Measurements from ENCODE around the gene CORIN.

Gene CORIN

DNA sequence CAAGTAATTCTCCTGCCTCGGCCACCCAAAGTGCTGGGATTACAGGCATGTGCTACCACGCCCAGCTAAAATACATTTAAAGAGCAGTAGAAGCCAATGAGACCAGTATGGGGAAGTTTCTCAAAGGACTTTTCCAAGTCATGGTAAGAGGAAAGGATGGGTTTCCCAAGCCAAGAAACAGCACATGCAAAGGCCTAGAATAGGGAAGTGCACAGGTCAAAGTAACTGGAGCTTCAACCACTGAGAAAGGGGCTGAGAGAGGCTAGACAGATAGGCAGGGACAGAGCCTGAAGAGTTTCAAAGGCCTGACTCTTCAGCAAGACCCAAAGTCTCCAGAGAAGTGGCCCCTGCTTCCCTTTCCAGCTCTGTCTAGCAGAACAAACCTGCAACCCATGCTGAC lies 162.1 kb downstream of the CORIN start:
- no peak for ATAC-seq

- ATAC-seq = no peak
Measured at GRCh38 chr4:47674144-47674543, 163.7 kb downstream of the CORIN start.

GRCh38 chr4:47672696-47673095 lies 165.2 kb downstream of the CORIN start:
- ATAC-seq = no peak

DNA sequence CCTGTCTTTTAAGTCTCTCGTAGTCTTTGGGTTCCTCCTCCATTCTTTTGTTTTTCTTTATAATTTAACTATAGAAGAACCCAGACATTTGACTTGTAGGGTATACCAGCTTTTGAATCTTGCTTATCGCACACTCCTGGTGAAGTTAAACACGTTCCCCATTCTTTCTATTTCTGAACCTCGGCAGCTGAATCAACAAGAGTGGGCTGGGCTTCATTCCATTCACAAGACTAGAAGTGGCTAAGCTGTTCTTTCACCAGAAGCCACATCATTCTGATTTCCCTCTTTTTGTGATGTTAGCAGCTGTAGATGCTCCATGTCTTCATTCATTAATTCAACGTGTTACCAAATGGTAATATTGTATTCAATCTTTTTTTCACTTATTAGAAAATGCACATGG lies 167.9 kb downstream of the CORIN start:
- ATAC-seq = no peak

DNA sequence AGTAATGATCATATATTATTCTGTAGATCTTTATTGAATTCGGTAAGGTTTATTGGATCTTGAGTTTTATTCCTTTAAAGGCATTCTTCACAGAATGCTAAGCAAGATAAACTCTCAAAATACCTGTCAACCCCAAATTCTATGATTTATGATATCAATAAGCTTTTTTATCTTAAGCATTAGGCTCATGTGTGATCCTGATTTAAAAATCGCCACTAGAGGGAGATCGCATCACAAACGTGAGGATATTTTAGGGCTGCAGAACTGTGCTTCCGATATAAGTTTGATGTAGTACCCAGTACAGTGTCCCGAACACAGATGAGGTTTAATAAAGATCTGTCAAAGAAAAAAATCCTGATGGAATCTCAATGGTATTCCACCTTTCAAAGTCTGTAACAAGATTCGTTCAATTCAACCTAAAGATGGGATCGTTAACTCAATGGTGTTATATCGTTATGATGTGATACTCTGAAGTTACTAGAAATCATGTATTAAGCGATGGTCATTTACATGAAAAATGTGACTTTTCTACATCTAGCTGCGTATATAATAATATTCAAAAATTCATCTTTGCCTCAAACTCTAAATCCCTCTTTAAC lies 169.0 kb downstream of the CORIN start:
- ATAC-seq = no peak

DNA sequence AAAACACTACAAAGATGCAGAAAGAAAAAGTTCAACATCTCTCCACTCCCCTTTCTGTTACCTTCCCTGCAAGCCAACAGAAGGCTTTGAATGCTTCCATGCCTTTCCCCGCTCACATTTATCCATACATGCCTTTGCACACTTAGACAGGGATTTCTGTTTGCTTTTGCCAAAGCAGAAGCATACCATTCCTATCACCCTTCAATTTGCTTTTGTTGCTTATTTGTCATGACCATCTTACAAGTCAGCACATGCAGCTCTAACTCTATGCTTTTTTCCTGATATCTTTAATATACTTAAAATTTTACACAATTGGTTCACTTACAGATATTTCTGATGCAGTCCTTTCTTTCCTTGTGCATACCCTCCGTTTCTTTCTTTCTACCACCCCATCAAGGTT lies 169.6 kb downstream of the CORIN start:
- no peak for ATAC-seq

- ATAC-seq = no peak
Measured at GRCh38 chr4:47667552-47667951, 170.3 kb downstream of the CORIN start.

- ATAC-seq = no peak
Measured at GRCh38 chr4:47664051-47664826, 173.6 kb downstream of the CORIN start.

GRCh38 chr4:47662975-47663374 lies 174.9 kb downstream of the CORIN start:
- ATAC-seq = no peak

DNA sequence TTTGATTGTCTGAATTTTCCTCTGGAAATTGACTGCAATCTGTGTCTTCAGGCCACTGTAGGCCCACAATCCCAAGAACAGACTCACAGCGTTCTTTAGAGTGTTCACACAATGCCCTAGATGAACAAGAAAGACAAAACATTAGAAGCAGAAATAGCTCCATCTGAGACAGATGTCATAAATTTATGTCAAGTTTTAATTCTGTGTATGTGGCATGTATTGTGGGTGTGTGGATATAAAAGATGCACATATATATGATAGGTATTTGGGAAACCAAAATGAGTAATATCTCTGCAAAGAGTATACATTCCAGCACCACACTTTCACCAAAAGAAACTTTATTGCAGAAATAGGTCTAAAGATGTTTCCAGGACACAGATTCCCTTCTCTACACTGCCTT lies 176.1 kb downstream of the CORIN start:
- no peak for ATAC-seq

DNA sequence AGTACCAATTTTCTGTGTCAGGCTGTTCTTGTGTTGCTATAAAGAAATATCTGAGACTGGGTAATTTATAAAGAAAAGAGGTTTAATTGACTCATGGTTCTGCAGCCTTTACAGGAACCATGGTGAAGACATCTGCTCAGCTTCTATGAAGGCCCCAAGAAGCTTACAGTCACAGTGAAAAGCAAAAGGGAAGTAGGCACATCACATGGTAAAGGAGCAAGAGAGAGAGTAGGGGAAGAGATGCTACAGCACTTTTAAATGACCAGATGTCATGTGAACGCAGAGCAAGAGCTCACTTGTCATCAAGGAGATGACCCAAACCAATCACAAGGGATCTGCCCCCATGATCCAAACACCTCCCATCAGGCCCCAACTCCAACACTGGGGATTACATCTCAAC lies 178.5 kb downstream of the CORIN start:
- ATAC-seq = no peak

GRCh38 chr4:47654972-47655693 lies 182.7 kb downstream of the CORIN start:
- ATAC-seq = no peak

DNA sequence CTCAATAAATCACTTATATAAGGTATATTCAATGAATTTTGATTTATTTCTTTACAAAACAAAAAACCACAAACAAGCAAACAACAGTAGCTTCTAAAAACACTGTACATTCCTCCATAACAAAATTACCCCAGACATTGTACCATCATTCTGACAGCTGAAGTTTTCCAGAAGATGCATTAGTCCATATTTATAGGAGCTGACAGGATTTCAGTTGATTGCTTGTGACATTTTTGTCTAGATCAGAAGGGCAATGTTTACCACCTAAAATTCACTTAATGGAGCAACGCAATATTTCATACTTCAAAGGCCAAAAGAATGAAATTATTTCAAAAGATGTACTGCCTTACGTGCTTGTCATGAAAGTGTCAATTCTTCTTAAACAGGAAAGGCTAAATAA lies 185.8 kb downstream of the CORIN start:
- no peak for ATAC-seq

GRCh38 chr4:47651231-47651630 lies 186.6 kb downstream of the CORIN start:
- ATAC-seq = no peak

DNA sequence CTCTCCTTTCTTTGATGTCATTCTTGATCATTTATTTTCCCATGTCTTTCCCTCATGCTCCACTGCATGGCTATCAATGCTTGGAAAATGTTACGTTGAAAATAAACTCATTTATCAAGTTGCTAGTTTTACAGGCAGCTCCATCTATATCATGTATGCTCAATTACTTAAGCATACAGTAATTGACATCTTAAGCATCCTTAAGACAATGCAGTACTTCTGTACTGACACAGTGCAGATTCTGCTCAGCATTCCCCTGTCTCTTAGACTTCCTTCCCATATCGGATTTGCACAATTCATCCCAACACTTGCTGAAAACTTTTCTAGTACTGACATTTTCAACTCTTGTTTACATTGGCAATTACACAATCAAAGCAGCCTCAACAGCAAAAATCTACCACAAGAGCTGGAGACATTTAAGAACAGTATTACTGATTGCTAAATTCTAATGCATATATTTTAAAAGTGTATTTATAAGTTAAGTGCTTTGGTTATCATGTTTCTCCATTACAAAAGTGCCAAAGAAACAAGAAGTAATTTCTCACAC lies 187.2 kb downstream of the CORIN start:
- no peak for ATAC-seq

DNA sequence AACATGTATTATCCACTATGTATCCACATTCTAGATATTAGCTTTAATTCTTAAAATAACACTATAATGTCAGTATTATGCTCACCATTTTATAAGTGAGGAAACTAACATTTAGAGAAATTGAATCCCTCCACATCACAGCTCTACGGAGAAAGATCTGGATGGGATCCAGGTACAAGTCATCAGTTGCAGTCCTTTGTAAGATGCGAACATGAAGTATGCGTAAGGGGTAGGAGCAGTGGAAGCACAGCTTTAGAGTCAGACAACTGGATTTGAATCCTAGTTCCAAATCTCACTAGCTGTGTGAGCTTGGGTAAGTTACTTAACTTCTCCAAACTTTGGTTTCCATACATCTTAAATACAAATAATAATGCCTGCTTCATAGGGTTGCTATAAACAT lies 190.3 kb downstream of the CORIN start:
- ATAC-seq = no peak

GRCh38 chr4:47647029-47647428 lies 190.8 kb downstream of the CORIN start:
- ATAC-seq = no peak

DNA sequence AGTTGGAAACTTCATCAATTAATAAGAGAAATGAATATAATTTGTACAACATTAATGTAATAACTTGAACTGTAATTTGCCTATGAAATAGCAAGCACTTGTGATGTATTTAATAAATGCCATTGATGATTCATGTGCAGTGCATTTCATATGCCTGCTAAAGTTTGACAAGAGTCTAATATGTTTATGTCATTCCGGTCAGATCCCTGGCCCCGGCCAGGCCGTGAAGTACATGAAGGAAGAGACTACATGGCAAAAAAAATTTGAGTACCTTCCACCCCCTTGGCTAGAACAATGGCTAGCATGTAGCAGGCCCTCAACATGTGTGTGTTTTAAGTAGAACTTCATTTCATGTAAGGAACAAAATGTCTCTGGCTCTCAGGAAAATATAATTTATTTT lies 191.5 kb downstream of the CORIN start:
- ATAC-seq = no peak

- ATAC-seq = no peak
Measured at GRCh38 chr4:47643845-47644244, 194.0 kb downstream of the CORIN start.

- no peak for ATAC-seq
Measured at GRCh38 chr4:47642985-47643760, 194.7 kb downstream of the CORIN start.

DNA sequence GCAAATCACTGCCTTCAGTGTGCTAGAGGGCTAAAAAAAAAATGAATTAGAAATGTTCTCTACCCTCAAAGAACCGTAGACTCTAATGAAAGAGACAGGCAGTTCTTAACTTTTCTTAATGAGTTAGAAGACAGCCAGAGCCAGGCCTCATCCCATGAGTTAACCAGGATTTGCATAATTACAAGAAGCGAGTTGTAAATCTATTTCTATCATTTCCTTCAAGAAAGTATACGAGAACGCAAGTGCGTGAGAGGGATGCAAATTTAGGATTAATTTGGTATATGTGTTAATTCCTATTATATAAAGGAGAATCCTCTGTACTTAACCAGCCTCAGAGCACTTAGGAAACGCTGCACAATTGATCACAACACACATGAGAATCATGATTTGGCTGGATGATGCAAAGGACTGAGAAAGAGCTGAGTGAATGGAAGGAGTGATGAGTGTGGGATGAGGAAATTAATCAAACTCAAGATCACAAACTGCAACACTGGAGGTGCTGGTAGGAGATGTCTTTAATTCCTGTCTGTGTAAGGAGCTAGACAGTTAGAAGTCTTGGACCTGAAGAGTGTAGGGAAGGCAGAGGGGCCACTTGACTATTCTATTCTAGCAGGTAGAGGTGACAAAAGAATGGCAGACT lies 195.6 kb downstream of the CORIN start:
- ATAC-seq = no peak

DNA sequence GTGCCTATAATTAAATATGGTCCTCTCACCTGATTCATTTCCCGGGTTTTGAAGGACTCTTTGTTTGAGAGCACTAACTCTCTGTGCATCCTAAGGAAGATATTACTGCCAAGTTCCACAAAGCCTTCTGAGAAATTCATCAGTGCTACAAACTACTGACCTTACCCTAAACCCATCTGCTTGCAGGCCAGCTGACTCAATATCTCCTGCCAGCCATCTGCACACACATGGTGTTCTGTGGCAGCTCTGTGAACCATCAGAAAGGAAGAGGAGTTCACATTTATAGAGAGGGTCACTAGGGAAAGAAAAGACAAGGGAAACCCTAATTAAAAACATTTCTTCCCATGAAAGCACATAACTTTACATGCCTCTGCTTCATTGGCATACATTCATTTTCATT lies 196.1 kb downstream of the CORIN start:
- no peak for ATAC-seq
